Activated CD4-positive, alpha-beta T cell treated with anti-CD3 and anti-CD28 coated beads, Interleukin-2, amount 10 ng/mL, durations not matched to agents 24 days and 14 days (primary cell): ENCODE results near the gene KCNMB1. TPM values are rescaled to one million over a fixed set of nuclear protein-coding genes. Genes with fewer than 3 reads are reported as not detected.

Experiments
- DNase-seq: peaks from one replicate; pipeline ENCODE4 v3.0.0; 2022
- H3K27ac Mint-ChIP-seq: one replicate; pipeline ENCODE4 v1.8.0; 2022; ENCODE audit warnings: mild to moderate bottlenecking, mixed read lengths
- H3K27me3 Mint-ChIP-seq: one replicate; pipeline ENCODE4 v1.8.0; 2022; ENCODE audit warnings: mixed read lengths
- H3K36me3 Mint-ChIP-seq: one replicate; pipeline ENCODE4 v1.8.0; 2022; ENCODE audit warnings: low read depth, mild to moderate bottlenecking, mixed read lengths
- H3K4me1 Mint-ChIP-seq: one replicate; pipeline ENCODE4 v1.8.0; 2021; ENCODE audit warnings: mixed read lengths
- H3K4me3 Mint-ChIP-seq: one replicate; pipeline ENCODE4 v1.8.0; 2022; ENCODE audit warnings: mild to moderate bottlenecking, moderate library complexity, mixed read lengths
- H3K9me3 Mint-ChIP-seq: one replicate; pipeline ENCODE4 v1.8.0; 2021; ENCODE audit warnings: mixed read lengths
- intact Hi-C: fragments of 100-400 bp; cut with micrococcal nuclease; formaldehyde crosslinking; loops from one replicate; pipeline ENCODE4 v1.15.1; 2023
- total RNA-seq: library from RNA; stranded (reverse); gene quantifications from 2 replicates; pipeline ENCODE4 v1.2.3, GENCODE V29; 2022

Gene KCNMB1
- total RNA-seq, 1 donor from 2014 or later = not detected

- Mint-ChIP-seq H3K9me3 (no peaks in the 10 kb centered on the region), H3K27me3 (peaks cover 8% of the 10 kb centered on the region), H3K4me3 (no peak overlapping the region), H3K4me1 (no peaks in the 10 kb centered on the region), H3K27ac (no peak overlapping the region), H3K36me3 (no peaks in the 10 kb centered on the region)
- no peak for DNase-seq
- intact Hi-C loops = no loop called here
These were observed 28.5 kb downstream of the KCNMB1 start for GRCh38 chr5:170360709-170361108.

GRCh38 chr5:170357955-170358444, 31.2 kb downstream of the KCNMB1 start:
- Mint-ChIP-seq H3K36me3 (no peaks in the 10 kb centered on the region), H3K27ac (no peak overlapping the region), H3K4me1 (peaks cover 2% of the 10 kb centered on the region), H3K27me3 (peaks cover 21% of the 10 kb centered on the region), H3K9me3 (no peaks in the 10 kb centered on the region), H3K4me3 (no peak overlapping the region)
- DNase-seq = no peak
- intact Hi-C loops = no loop called here

- no peak overlapping the region for H3K4me3 Mint-ChIP-seq
- H3K4me1 Mint-ChIP-seq = peaks cover 2% of the 10 kb centered on the region
- peaks cover 37% of the 10 kb centered on the region for H3K27me3 Mint-ChIP-seq
- H3K27ac Mint-ChIP-seq = no peak overlapping the region
- intact Hi-C loops = no loop called here
- DNase-seq = no peak
- H3K36me3 Mint-ChIP-seq = no peaks in the 10 kb centered on the region
- no peaks in the 10 kb centered on the region for H3K9me3 Mint-ChIP-seq
These were observed 33.5 kb downstream of the KCNMB1 start for GRCh38 chr5:170355601-170356098.

GRCh38 chr5:170353961-170354360, 35.2 kb downstream of the KCNMB1 start:
- Mint-ChIP-seq H3K9me3 (no peaks in the 10 kb centered on the region), H3K4me1 (peaks cover 2% of the 10 kb centered on the region), H3K36me3 (no peaks in the 10 kb centered on the region), H3K27ac (no peak overlapping the region), H3K27me3 (peaks cover 47% of the 10 kb centered on the region), H3K4me3 (no peak overlapping the region)
- intact Hi-C loops = loop anchor here (5.0 kb wide), 1 partner anchor 63 kb away; no protein-coding TSS in a partner anchor
- DNase-seq = no peak

- no peak overlapping the region for H3K27ac Mint-ChIP-seq
- H3K9me3 Mint-ChIP-seq = no peaks in the 10 kb centered on the region
- H3K27me3 Mint-ChIP-seq = peaks cover 54% of the 10 kb centered on the region
- intact Hi-C loops = loop anchor here (5.0 kb wide), 1 partner anchor 64 kb away; no protein-coding TSS in a partner anchor
- no peaks in the 10 kb centered on the region for H3K36me3 Mint-ChIP-seq
- no peak for DNase-seq
- peaks cover 2% of the 10 kb centered on the region for H3K4me1 Mint-ChIP-seq
- H3K4me3 Mint-ChIP-seq = no peak overlapping the region
These were observed 36.0 kb downstream of the KCNMB1 start for GRCh38 chr5:170353011-170353761.

GRCh38 chr5:170348137-170348633, 41.0 kb downstream of the KCNMB1 start:
- H3K27ac Mint-ChIP-seq = no peak overlapping the region
- intact Hi-C loops = no loop called here

GRCh38 chr5:170347022-170347567, 42.1 kb downstream of the KCNMB1 start:
- H3K4me3 Mint-ChIP-seq = no peak overlapping the region
- no peaks in the 10 kb centered on the region for H3K36me3 Mint-ChIP-seq
- H3K9me3 Mint-ChIP-seq = no peaks in the 10 kb centered on the region
- H3K27ac Mint-ChIP-seq = no peak overlapping the region
- no peak for DNase-seq
- intact Hi-C loops = no loop called here
- peaks cover 46% of the 10 kb centered on the region for H3K27me3 Mint-ChIP-seq
- no peaks in the 10 kb centered on the region for H3K4me1 Mint-ChIP-seq

More at GRCh38 chr5:170348137-170348633, 41.0 kb downstream of the KCNMB1 start:
- Mint-ChIP-seq H3K4me3 (no peak overlapping the region), H3K4me1 (peaks cover 1% of the 10 kb centered on the region), H3K36me3 (no peaks in the 10 kb centered on the region), H3K9me3 (no peaks in the 10 kb centered on the region), H3K27me3 (peaks cover 54% of the 10 kb centered on the region)
- no peak for DNase-seq

- intact Hi-C loops = no loop called here
- peaks cover 39% of the 10 kb centered on the region for H3K27me3 Mint-ChIP-seq
- H3K4me3 Mint-ChIP-seq = no peak overlapping the region
- H3K27ac Mint-ChIP-seq = no peak overlapping the region
- H3K4me1 Mint-ChIP-seq = no peaks in the 10 kb centered on the region
- no peak for DNase-seq
- no peaks in the 10 kb centered on the region for H3K36me3 Mint-ChIP-seq
- H3K9me3 Mint-ChIP-seq = no peaks in the 10 kb centered on the region
These were observed 43.2 kb downstream of the KCNMB1 start for GRCh38 chr5:170345971-170346370.

- H3K9me3 Mint-ChIP-seq = no peaks in the 10 kb centered on the region
- no peak overlapping the region for H3K27ac Mint-ChIP-seq
- intact Hi-C loops = no loop called here
- H3K27me3 Mint-ChIP-seq = peaks cover 19% of the 10 kb centered on the region
- no peaks in the 10 kb centered on the region for H3K36me3 Mint-ChIP-seq
- no peak for DNase-seq
- no peak overlapping the region for H3K4me3 Mint-ChIP-seq
- peaks cover 7% of the 10 kb centered on the region for H3K4me1 Mint-ChIP-seq
These were observed 46.0 kb downstream of the KCNMB1 start for GRCh38 chr5:170343177-170343576.

GRCh38 chr5:170342153-170342725, 46.9 kb downstream of the KCNMB1 start:
- Mint-ChIP-seq H3K4me3 (no peak overlapping the region), H3K27me3 (peaks cover 11% of the 10 kb centered on the region), H3K36me3 (no peaks in the 10 kb centered on the region), H3K4me1 (peaks cover 11% of the 10 kb centered on the region), H3K27ac (no peak overlapping the region), H3K9me3 (no peaks in the 10 kb centered on the region)
- intact Hi-C loops = no loop called here
- no peak for DNase-seq

- Mint-ChIP-seq H3K4me1 (peaks cover 17% of the 10 kb centered on the region), H3K4me3 (no peak overlapping the region), H3K27me3 (peaks cover 11% of the 10 kb centered on the region), H3K27ac (no peak overlapping the region), H3K9me3 (no peaks in the 10 kb centered on the region), H3K36me3 (no peaks in the 10 kb centered on the region)
- DNase-seq = no peak
- intact Hi-C loops = no loop called here
These were observed 47.6 kb downstream of the KCNMB1 start for GRCh38 chr5:170341545-170341944.

GRCh38 chr5:170339780-170340167, 49.4 kb downstream of the KCNMB1 start:
- DNase-seq = no peak
- Mint-ChIP-seq H3K9me3 (no peaks in the 10 kb centered on the region), H3K4me3 (no peak overlapping the region), H3K36me3 (peaks cover 4% of the 10 kb centered on the region), H3K27ac (no peak overlapping the region), H3K27me3 (peaks cover 6% of the 10 kb centered on the region), H3K4me1 (peaks cover 33% of the 10 kb centered on the region)
- intact Hi-C loops = loop anchor here (1.0 to 10.0 kb wide), 5 partner anchors 65 to 1045 kb away; partner anchors contain the start of gene NPM1

- H3K4me3 Mint-ChIP-seq = no peak overlapping the region
- intact Hi-C loops = loop anchor here (1.0 to 10.0 kb wide), 5 partner anchors 65 to 1046 kb away; partner anchors contain the start of gene NPM1
- H3K4me1 Mint-ChIP-seq = peaks cover 39% of the 10 kb centered on the region
- no peaks in the 10 kb centered on the region for H3K9me3 Mint-ChIP-seq
- H3K27me3 Mint-ChIP-seq = no peaks in the 10 kb centered on the region
- H3K27ac Mint-ChIP-seq = peak overlapping the region; percentile 55
- DNase-seq = peak; percentile 88
- H3K36me3 Mint-ChIP-seq = peaks cover 4% of the 10 kb centered on the region
These were observed 50.0 kb downstream of the KCNMB1 start for GRCh38 chr5:170338933-170339779.
